Inflammatory macrophage treated with lipopolysaccharide for 1 hour (primary cell): ENCODE measurements around the gene KRT9.
"Not testable (repeated sequence)": the region's sequence is repeated elsewhere in the genome, so short reads cannot be mapped to it uniquely, and the experiment has no call there.

ENCODE experiments used
- DNase-seq, 2 donors: peaks; one replicate each; pipeline ENCODE4 v3.0.0-alpha.2; 2020 to 2022

Gene KRT9

GRCh38 chr17:41578538-41578937 lies 6.7 kb upstream of the KRT9 start:
- DNase-seq = no peak

DNA sequence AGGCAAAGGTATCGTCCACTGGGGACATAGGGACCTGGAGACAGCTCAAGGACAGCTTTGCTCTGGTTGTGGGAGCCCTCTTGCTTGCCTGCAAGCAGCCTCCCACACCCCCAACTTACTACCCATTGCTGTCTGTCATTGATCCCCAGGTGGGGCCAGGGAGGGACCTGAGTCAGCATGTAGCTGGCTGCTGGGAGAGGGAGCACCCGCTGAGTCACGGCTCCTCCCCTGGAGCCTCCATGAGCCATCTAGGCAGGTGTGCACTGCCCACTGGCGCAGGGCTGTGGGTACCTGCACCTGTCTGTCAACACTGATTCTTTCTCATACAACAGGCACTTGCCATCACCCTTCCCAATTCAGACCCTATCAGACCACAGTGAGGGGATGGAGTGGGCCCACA lies 4.9 kb upstream of the KRT9 start:
- DNase-seq = not testable (repeated sequence)

DNA sequence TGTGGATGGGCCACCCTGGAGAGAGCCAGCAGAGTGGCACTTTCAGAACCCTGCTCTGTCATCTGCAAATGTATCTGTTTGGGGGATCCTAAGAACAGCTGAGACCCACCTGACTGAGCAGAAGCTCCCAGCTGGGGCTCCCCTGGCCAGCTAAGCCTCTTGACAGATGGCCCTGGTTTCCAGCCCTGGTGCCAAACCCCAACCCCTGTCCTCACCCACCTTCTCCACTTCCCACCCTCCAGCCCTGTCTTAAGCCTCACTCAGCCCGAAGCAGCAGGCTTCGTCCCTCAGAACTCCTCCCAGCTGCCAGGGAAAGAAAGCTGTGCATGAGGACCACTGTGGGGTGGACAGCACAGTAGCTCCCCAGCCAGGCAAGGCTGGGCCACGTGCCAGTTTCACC lies 3.5 kb upstream of the KRT9 start:
- no peak for DNase-seq

DNA sequence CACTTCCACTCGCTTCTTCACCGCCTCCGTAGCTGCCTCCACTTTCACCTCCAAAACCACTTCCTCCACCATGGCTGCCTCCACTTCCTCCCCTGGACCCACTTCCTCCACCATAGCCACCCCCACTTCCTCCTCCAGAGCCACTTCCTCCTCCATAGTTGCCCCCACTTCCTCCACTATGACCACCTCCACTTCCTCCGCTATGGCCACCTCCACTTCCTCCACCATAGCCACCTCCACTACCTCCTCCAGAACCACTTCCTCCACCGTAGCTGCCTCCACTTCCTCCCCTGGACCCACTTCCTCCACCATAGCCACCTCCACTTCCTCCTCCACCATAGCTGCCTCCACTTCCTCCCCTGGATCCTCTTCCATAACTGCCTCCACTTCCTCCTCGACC lies 4.5 kb downstream of the KRT9 start:
- no peak for DNase-seq

GRCh38 chr17:41565338-41565737 lies 6.5 kb downstream of the KRT9 start:
- DNase-seq = no peak

- DNase-seq = no peak
Observed at GRCh38 chr17:41563607-41564170, 8.2 kb downstream of the KRT9 start.

- DNase-seq = no peak
Observed at GRCh38 chr17:41561554-41561953, 10.3 kb downstream of the KRT9 start.

DNA sequence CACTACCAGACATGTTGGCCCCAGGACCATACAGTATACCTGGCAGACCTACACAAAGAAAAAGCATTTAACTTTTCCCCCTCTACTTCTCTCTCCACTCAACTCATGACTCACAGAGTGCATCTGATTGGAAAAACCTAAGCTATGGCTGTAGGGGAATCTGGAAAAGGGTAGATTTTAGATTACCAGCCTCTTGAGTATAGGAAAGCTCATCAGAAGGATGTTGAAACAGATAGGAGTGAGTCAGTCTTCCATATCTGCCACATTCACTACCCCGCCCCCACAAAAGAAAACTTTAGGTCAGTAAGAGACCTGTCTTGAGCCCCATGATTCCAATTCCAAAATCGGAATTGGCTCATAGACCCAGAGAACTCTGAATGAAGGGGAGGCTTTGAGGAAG lies 12.3 kb downstream of the KRT9 start:
- peak in 1 of 2 donors; percentile 15 for DNase-seq

DNA sequence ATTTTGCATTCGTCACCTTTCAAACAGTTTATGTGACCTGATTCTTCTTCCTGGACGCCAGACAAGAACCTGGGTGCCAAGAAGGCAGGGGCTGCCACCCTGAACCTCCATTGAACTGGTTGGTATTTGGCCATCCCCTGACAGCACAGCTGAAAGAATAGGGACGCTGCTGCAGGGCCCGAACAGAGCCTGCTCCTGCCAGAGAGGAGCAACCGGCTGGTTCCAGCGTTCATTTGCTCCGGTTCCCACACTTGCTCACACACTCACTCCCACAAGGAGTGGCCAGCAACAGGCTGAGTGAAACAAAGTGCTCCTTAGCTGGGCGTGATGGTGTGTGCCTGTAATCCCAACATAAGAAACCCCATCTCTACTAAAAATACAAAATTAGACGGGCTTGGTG lies 14.9 kb downstream of the KRT9 start:
- no peak for DNase-seq

DNA sequence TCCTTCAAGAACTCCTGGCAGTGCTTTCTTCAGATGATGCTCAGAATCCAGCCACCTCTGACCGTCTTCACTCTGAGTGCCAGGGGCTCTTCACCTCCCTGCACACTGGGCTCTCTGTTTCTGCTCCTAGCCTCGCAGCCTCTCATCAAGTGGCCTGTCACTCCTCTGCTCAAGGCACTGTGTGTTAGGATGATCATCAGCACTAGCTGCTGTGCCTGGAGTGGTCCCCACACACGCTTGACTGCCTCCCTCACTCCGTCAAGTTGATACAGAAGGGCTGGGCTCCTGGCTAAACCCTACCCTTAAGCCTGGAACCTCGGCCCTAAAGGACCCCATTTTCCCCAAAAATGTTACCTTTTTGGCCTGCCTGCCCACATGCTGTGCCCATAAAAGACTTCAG lies 15.6 kb downstream of the KRT9 start:
- DNase-seq = no peak

DNA sequence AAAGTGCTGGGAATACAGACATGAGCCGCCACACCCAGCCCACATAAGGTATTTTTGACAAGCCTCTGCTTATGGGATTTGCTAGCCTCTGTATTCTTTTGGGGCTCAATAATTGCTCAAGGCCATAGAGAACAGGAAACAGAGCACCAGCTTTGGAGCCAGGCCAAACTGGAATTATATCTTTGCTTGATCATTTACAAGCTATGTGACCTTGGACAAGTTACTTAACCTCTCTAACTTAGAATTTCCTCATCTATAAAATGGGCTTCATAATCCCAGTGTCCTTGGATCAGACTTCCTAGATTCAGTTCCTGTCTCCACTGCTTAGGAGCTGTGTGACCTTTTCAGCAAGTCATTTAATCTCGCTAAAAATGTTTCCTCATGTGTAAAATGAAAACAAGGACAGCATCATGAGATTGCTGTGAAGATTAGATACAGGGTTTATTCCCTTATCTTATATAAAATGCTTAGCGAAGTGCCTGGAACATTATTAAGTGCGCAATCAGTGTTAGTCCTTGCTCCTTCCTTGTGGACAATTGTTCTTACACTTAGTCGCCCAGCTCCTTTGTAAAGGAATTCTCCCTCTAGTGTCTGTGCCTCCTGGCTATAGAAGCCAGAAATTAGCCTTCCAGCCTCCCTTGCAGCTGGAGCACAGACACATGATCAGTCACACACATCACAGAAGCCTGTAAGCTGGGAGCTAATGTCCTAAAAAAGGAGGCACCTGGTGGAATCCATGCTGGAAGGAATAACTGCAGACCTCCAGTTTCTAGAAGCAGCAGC lies 16.6 kb downstream of the KRT9 start:
- DNase-seq = no peak

- no peak for DNase-seq
Observed at GRCh38 chr17:41553987-41554680, 17.7 kb downstream of the KRT9 start.

DNA sequence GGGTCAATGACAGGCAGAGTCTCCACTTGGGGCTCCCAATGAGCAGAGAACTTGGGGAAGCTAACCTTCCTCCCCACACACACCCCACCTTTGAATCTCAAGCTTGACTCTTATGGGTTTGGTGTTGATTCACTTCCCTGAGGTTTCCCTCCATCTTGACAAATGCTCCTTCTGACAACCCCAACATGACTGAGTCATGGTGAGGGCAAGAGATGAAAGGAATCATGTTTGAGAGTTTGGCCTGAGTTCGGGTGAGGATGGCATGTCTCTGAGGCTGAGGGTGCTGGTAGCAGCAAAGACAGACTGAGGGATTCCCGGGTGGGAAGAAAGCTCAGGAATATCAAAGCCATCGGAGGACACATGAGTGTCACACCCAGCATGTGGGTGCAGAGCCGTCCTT lies 18.7 kb downstream of the KRT9 start:
- DNase-seq = no peak

GRCh38 chr17:41552455-41552854 lies 19.4 kb downstream of the KRT9 start:
- DNase-seq = no peak

DNA sequence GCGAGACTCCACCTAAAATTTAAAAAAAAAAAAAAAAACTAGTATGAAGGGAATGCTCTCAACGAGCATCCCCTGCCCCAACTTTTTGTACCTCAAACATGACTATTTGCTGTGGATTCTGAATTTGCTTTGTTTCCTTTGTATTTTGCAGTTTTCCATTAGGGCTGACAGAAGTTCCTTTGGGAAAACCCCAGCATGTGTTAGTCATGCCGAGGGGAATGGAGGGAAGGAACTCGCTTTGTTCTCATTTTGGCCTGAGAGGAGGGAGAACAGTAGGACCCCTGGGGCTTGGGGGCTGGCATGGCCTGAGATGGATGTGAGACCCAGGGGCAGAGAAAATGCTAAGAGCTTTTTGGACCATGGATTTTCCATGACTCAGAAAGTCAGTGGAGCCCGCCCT lies 20.5 kb downstream of the KRT9 start:
- DNase-seq = no peak

- peak in 1 of 2 donors; percentile 21 for DNase-seq
Observed at GRCh38 chr17:41549596-41550039, 22.2 kb downstream of the KRT9 start.

GRCh38 chr17:41548844-41549595 lies 22.8 kb downstream of the KRT9 start:
- peak; percentile 59 to 90 for DNase-seq

GRCh38 chr17:41547921-41548843 lies 23.7 kb downstream of the KRT9 start:
- peak; percentile 66 to 73 for DNase-seq

DNA sequence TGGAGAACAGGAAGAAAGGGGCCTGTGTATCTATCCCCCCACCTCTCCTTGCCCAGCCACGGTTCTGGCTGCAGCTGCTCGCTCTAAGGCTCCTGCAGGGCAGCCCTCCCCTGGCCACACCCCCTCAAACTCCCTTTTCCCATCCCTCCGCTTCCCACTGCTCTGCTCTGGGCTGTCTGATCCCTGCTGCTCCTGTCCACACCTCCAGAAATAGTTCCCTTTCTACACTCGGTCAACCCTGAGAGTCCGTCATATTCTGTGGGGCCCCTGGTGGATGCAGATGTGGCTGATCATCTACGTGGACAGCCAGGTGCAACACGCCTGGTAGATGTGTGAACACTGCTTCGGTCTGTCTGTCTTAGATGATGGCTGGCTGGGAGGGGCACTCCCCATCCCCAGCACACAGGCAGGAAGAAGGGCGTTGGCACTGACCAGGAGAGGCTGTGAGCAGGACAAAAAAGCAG lies 24.4 kb downstream of the KRT9 start:
- no peak for DNase-seq

DNA sequence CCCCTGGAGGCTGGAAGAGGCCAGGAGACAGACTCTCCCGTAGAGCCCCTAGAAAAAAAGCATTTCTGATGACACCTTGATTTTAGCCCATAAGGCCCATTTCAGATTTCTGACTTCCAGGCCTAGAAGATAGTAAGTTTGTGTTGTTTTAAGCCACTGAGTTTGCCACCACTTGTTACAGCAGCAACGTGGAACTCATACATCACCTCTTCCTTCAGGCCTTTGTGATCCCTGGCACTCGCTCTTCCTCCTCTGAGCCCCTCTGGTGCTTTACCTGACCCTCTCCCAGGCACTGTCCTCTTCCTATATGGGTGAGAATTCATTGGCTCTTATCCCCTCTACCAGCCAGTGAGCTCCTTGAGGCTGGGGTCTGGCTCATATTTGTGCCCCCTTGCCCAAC lies 25.0 kb downstream of the KRT9 start:
- DNase-seq = no peak

- no peak for DNase-seq
Observed at GRCh38 chr17:41545829-41546410, 25.9 kb downstream of the KRT9 start.

DNA sequence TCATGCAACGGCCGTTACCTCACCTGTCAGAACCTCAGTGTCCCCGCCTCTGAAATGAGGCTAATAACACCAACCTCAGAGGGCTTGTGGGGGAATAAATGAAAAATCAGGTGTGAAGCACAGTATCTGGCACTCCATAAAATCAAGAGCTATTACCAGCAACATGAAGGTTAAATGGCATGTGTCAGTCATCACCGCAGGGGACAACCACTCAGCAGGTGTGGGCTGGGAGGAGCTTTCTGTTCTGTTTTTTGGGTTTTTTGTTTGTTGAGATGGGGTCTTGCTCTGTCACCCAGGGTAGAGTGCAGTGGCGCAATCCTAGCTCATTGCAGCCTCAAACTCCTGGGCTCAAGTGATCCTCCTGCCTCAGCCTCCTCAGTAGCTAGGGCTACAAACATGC lies 26.9 kb downstream of the KRT9 start:
- DNase-seq = no peak
